Tibial nerve (tissue), 3 donors: ENCODE data around the gene UNCX.

ENCODE experiments used
- CTCF ChIP-seq, 5 experiments: fragments of 200-600 bp in 3 of 5; fragments of 450-650 bp in 2 of 5; sonication (generic) in 3 of 5; IDR thresholded peaks; one replicate each; pipeline ENCODE4 v1.5.1; 2016 to 2019; ENCODE audit warnings: antibody characterized with exemption in 5 of 5, mild to moderate bottlenecking in 3 of 5, moderate library complexity in 2 of 5
- POLR2A ChIP-seq, 2 donors: fragments of 450-650 bp; IDR thresholded peaks; one replicate each; pipeline ENCODE4 v1.6.1; 2017; ENCODE audit warnings: antibody characterized with exemption in 2 of 2, mild to moderate bottlenecking in 2 of 2, moderate library complexity in 2 of 2

- TF ChIP-seq POLR2A (IDR thresholded peaks at IDR 0.05) = no peak
- no peak for TF ChIP-seq CTCF (IDR thresholded peaks at IDR 0.05)
Observed at GRCh38 chr7:1197997-1198625, 34.6 kb upstream of the UNCX start.
